ENCODE data around the gene NCKAP5. TPM values are rescaled to one million over a fixed set of nuclear protein-coding genes. Genes with fewer than 3 reads are reported as not detected.

Gene NCKAP5
- total RNA-seq, 1 experiment from 2014 or later, result 3.4 TPM

GRCh38 chr2:133085646-133086045 lies 482.6 kb downstream of the NCKAP5 start:
- in situ Hi-C loops (cut with HindIII; ENCODE audit: low pct_unique_long_range_greater_than_20kb, low sequenced_read_pairs), result no loop called here
- DNase-seq (ENCODE audit: low read depth), result no peak

DNA sequence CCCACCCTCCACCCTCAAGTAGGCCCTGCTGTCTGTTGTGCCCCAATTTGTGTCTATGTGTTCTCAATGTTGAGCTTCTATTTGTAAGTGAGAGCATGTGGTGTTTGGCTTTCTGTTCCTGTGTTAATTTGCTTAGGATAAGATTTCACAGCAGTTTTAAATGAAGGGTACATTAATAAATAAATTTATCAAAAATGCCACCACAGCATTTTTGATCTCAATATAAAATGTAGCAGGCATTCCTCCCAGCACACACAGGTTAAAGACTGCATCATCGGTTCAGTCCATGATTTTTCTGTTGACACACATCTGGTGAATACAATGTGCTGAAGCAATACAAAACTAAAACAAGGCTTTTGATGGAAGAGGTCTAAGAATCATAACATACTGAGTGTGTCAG lies 486.2 kb downstream of the NCKAP5 start:
- in situ Hi-C loops (cut with HindIII; ENCODE audit: low pct_unique_long_range_greater_than_20kb, low sequenced_read_pairs), result no loop called here
- no peak for DNase-seq (ENCODE audit: low read depth)

DNA sequence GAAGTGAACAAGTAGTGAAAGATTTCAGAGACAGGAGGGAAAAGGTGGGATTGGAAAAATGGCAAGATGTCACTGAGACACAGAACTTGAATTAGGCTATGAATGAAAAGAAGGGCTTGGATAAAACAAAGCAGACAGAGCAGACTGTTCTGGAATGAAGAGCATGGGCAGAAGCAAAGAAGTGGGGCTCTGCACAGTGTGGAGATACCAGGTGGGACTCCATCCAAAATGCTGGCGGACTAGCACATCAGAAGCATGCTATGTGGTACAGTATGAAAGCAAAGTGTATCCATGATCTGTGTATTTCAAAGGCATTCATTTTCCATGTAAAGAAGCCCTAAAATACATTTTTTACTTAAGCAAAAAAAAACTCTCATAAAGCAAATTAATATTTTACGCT lies 487.4 kb downstream of the NCKAP5 start:
- in situ Hi-C loops (cut with HindIII; ENCODE audit: low pct_unique_long_range_greater_than_20kb, low sequenced_read_pairs), result no loop called here

GRCh38 chr2:133078667-133079411 lies 489.4 kb downstream of the NCKAP5 start:
- in situ Hi-C loops (cut with HindIII; ENCODE audit: low pct_unique_long_range_greater_than_20kb, low sequenced_read_pairs), result no loop called here
- DNase-seq (ENCODE audit: low read depth), result no peak

More for the DNA sequence above, 487.4 kb downstream of the NCKAP5 start:
- no peak for DNase-seq (ENCODE audit: low read depth)

DNA sequence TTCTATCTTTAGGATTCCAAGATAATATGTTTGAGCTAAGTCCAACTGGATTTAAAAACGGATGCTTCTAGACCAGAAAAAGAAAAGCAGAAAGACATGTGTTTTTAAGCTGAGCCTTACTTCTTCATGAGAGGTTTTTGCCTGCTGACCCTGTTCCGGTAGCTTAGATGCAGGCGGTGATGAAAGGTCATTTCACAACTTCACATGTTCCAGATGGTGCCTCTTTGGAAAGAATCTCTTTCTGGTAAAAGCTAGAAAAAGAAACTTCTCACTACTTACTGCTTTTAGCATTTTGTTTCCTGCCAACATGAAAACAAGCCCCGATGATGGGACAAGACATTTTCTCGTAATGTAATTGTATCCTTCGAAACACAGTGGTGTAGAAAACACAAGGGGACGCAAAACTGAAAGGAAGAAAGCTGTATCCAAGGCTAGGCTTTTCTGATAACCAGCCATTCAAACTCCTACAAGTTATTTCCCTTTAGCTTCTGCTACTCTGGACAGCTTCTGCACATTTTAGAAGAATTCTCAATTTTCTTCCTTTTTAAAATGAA lies 490.9 kb downstream of the NCKAP5 start:
- no peak for DNase-seq (ENCODE audit: low read depth)
- in situ Hi-C loops (cut with HindIII; ENCODE audit: low pct_unique_long_range_greater_than_20kb, low sequenced_read_pairs), result no loop called here

GRCh38 chr2:133072837-133073694 lies 495.2 kb downstream of the NCKAP5 start:
- in situ Hi-C loops (cut with HindIII; ENCODE audit: low pct_unique_long_range_greater_than_20kb, low sequenced_read_pairs), result no loop called here
- no peak for DNase-seq (ENCODE audit: low read depth)

GRCh38 chr2:133063775-133064174 lies 504.5 kb downstream of the NCKAP5 start:
- in situ Hi-C loops (cut with HindIII; ENCODE audit: low pct_unique_long_range_greater_than_20kb, low sequenced_read_pairs), result no loop called here
- DNase-seq (ENCODE audit: low read depth), result peak; percentile 18

- DNase-seq (ENCODE audit: low read depth), result no peak
- in situ Hi-C loops (cut with HindIII; ENCODE audit: low pct_unique_long_range_greater_than_20kb, low sequenced_read_pairs), result no loop called here
Measured at GRCh38 chr2:133062931-133063665, 505.2 kb downstream of the NCKAP5 start.

- DNase-seq (ENCODE audit: low read depth), result no peak
- in situ Hi-C loops (cut with HindIII; ENCODE audit: low pct_unique_long_range_greater_than_20kb, low sequenced_read_pairs), result no loop called here
Measured at GRCh38 chr2:133061874-133062593, 506.2 kb downstream of the NCKAP5 start.

GRCh38 chr2:133054297-133054696 lies 514.0 kb downstream of the NCKAP5 start:
- in situ Hi-C loops (cut with HindIII; ENCODE audit: low pct_unique_long_range_greater_than_20kb, low sequenced_read_pairs), result no loop called here
- DNase-seq (ENCODE audit: low read depth), result no peak

- in situ Hi-C loops (cut with HindIII; ENCODE audit: low pct_unique_long_range_greater_than_20kb, low sequenced_read_pairs), result no loop called here
- DNase-seq (ENCODE audit: low read depth), result no peak
Measured at GRCh38 chr2:133053541-133053940, 514.7 kb downstream of the NCKAP5 start.

DNA sequence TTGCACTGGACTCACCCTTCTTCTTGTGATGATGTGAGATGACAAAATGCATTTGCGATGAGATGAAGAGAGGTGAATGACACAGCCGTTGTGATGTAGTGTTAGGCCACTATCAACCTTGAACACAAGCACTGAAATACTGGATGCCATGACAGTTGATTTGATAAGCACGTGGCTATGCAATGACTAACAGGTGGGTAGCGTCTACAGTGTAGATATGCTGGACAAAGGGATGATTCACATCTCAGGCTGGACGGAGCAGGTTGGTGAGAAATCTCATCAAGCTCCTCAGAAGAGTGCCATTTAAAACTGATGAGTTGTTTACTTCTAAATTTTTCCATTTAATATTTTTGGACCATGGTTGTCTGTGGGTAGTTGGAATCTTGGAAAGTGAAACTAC lies 522.5 kb downstream of the NCKAP5 start:
- no peak for DNase-seq (ENCODE audit: low read depth)
- in situ Hi-C loops (cut with HindIII; ENCODE audit: low pct_unique_long_range_greater_than_20kb, low sequenced_read_pairs), result no loop called here

DNA sequence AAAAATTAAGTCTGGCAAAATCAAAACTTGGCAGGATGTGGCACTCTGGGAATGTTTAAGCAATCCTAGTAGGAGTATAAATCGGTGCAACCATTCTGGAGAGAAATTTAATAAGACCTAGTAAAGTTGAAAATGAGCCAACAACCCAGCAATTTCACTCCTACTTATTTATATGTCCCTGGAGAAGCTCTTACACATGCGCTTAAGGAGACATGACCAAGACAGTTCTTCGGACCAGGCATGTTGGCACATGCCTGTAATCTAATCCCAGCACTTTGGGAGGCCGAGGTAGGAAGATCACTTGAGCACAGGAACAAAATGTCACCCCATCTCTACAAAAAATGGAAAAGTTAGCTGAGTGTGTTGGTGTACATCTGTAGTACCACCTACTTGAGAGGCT lies 523.7 kb downstream of the NCKAP5 start:
- in situ Hi-C loops (cut with HindIII; ENCODE audit: low pct_unique_long_range_greater_than_20kb, low sequenced_read_pairs), result no loop called here

GRCh38 chr2:133040170-133040569 lies 528.1 kb downstream of the NCKAP5 start:
- DNase-seq (ENCODE audit: low read depth), result no peak
- in situ Hi-C loops (cut with HindIII; ENCODE audit: low pct_unique_long_range_greater_than_20kb, low sequenced_read_pairs), result no loop called here

More for the DNA sequence above, 523.7 kb downstream of the NCKAP5 start:
- DNase-seq (ENCODE audit: low read depth), result no peak

- in situ Hi-C loops (cut with HindIII; ENCODE audit: low pct_unique_long_range_greater_than_20kb, low sequenced_read_pairs), result no loop called here
Measured at GRCh38 chr2:133039531-133039930, 528.7 kb downstream of the NCKAP5 start.

GRCh38 chr2:133026536-133027177 lies 541.6 kb downstream of the NCKAP5 start:
- DNase-seq (ENCODE audit: low read depth), result no peak
- in situ Hi-C loops (cut with HindIII; ENCODE audit: low pct_unique_long_range_greater_than_20kb, low sequenced_read_pairs), result no loop called here

More at GRCh38 chr2:133039531-133039930, 528.7 kb downstream of the NCKAP5 start:
- DNase-seq (ENCODE audit: low read depth), result no peak

DNA sequence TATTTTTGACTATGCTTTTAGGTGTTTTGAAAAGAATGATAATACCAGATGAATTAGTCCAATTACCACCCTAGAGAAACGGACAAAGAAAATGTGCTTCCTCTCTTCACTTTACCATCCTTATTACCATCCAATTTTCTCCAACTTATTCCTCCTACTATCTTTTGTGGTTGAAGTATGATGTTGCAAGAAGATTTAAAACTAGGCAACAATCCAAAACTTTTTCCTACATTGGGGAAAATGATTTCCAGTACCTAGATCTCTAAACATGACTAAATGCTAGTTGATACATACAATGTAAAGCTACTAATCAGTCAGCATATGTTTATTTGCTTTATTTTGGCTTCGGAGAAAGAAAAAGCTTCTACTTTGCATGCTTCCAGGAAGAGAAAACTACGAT lies 543.3 kb downstream of the NCKAP5 start:
- no peak for DNase-seq (ENCODE audit: low read depth)
- in situ Hi-C loops (cut with HindIII; ENCODE audit: low pct_unique_long_range_greater_than_20kb, low sequenced_read_pairs), result no loop called here

All from Caki2 (cell line).